Measurements from ENCODE around the gene SHLD2.
"Not testable (repeated sequence)": the region's sequence is repeated elsewhere in the genome, so short reads cannot be mapped to it uniquely, and the experiment has no call there.

Gene SHLD2

GRCh38 chr10:87094373-87095235 lies at the start of gene SHLD2, which contains the start of gene GLUD1:
Gene SHLD2, plus strand, starts transcription at chr10:87095206. Its CDS starts 56,149 bp downstream, at chr10:87151355.
Gene GLUD1, minus strand, starts transcription at chr10:87094843. Its CDS starts 74 bp downstream, at chr10:87094769.
- peak; percentile 74 for DNase-seq

GRCh38 chr10:87045434-87045938 lies 49.5 kb upstream of the SHLD2 start:
- DNase-seq, result no peak

- peak; percentile 45 for DNase-seq
Observed at GRCh38 chr10:87053111-87053510, 41.9 kb upstream of the SHLD2 start.

GRCh38 chr10:87053577-87054181 lies 41.3 kb upstream of the SHLD2 start:
- DNase-seq, result no peak

- no peak for DNase-seq
Observed at GRCh38 chr10:87054373-87055295, 40.4 kb upstream of the SHLD2 start.

GRCh38 chr10:87058171-87058570 lies 36.8 kb upstream of the SHLD2 start:
- DNase-seq, result no peak

- DNase-seq, result no peak
Observed at GRCh38 chr10:87059401-87059800, 35.6 kb upstream of the SHLD2 start.

GRCh38 chr10:87060280-87060928 lies 34.6 kb upstream of the SHLD2 start:
- DNase-seq, result no peak

- no peak for DNase-seq
Observed at GRCh38 chr10:87064651-87065050, 30.4 kb upstream of the SHLD2 start.

- no peak for DNase-seq
Observed at GRCh38 chr10:87066178-87066577, 28.8 kb upstream of the SHLD2 start.

GRCh38 chr10:87066865-87067264 lies 28.1 kb upstream of the SHLD2 start:
- no peak for DNase-seq

- DNase-seq, result no peak
Observed at GRCh38 chr10:87068281-87068680, 26.7 kb upstream of the SHLD2 start.

- DNase-seq, result no peak
Observed at GRCh38 chr10:87072449-87072848, 22.6 kb upstream of the SHLD2 start.

GRCh38 chr10:87076421-87076820 lies 18.6 kb upstream of the SHLD2 start:
- not testable (repeated sequence) for DNase-seq

GRCh38 chr10:87079106-87079836 lies 15.7 kb upstream of the SHLD2 start:
- no peak for DNase-seq

GRCh38 chr10:87080621-87081020 lies 14.4 kb upstream of the SHLD2 start:
- not testable (repeated sequence) for DNase-seq

GRCh38 chr10:87081574-87081973 lies 13.4 kb upstream of the SHLD2 start:
- DNase-seq, result not testable (repeated sequence)

GRCh38 chr10:87082219-87082618 lies 12.8 kb upstream of the SHLD2 start:
- DNase-seq, result not testable (repeated sequence)

GRCh38 chr10:87083576-87084290 lies 11.3 kb upstream of the SHLD2 start:
- DNase-seq, result not testable (repeated sequence)

- not testable (repeated sequence) for DNase-seq
Observed at GRCh38 chr10:87084291-87084782, 10.7 kb upstream of the SHLD2 start.

GRCh38 chr10:87085537-87085936 lies 9.5 kb upstream of the SHLD2 start:
- DNase-seq, result no peak

All from NCI-H1105 (cell line).